Testis (tissue), 3 donors: ENCODE results near the gene RAD50. TPM values are rescaled to one million over a fixed set of nuclear protein-coding genes. Genes with fewer than 3 reads are reported as not detected.

Source experiments
- DNase-seq: peaks from one replicate; pipeline ENCODE4 v3.0.0-alpha.2; 2019
- H3K27ac ChIP-seq, 2 donors: fragments of 200-600 bp; sonication (generic); one replicate each; pipeline ENCODE4 v1.5.1; 2019
- H3K27me3 ChIP-seq: fragments of 200-600 bp; sonication (generic); one replicate; pipeline ENCODE4 v1.5.1; 2019
- H3K36me3 ChIP-seq: fragments of 200-600 bp; sonication (generic); one replicate; pipeline ENCODE4 v1.5.1; 2017; ENCODE audit warnings: low read depth; ENCODE audit errors: missing control alignments
- H3K4me1 ChIP-seq: fragments of 200-600 bp; sonication (generic); one replicate; pipeline ENCODE4 v1.5.1; 2019
- H3K4me3 ChIP-seq, 2 donors: fragments of 200-600 bp; sonication (generic); one replicate each; pipeline ENCODE4 v1.5.1; 2017 to 2019
- H3K9me3 ChIP-seq: fragments of 200-600 bp; sonication (generic); one replicate; pipeline ENCODE4 v1.5.1; 2017
- CTCF ChIP-seq, 3 experiments: fragments of 450-650 bp in 2 of 3; fragments of 200-600 bp in 1 of 3; sonication (generic) in 1 of 3; IDR thresholded peaks; one replicate each; pipeline ENCODE4 v1.5.1; 2016 to 2019; ENCODE audit warnings: antibody characterized with exemption in 3 of 3, mild to moderate bottlenecking in 2 of 3, moderate library complexity in 1 of 3
- POLR2A ChIP-seq: fragments of 450-650 bp; IDR thresholded peaks from one replicate; pipeline ENCODE4 v1.6.1; 2017; ENCODE audit warnings: antibody characterized with exemption, mild to moderate bottlenecking, moderate library complexity
- WGBS, 2 donors: methylation state at CpG; one replicate each; pipeline ENCODE4 v1.1.5; 2018; 5-methylcytosine and 5-hydroxymethylcytosine counted together
- intact Hi-C: fragments of 100-400 bp; cut with DNase I; formaldehyde crosslinking; loops from one replicate; pipeline ENCODE4 v1.15.1; 2023; ENCODE audit warnings: low total_unique reads
- polyA plus RNA-seq: library from polyadenylated mRNA; stranded (reverse); fragments of 350-450 nt; fragmentation: Illumina TruSeq; extraction: RNeasy Lipid Tissue Mini Kit (QIAGEN cat#74804); gene quantifications from one replicate; pipeline ENCODE4 v1.2.3, GENCODE V29; 2014; ENCODE audit warnings: low read depth, low replicate concordance; ENCODE audit not compliant: insufficient read depth
- total RNA-seq, 2 donors: library from RNA; depleted of rRNA; stranded (reverse); fragments of >200 nt; gene quantifications; one replicate each; pipeline ENCODE4 v1.2.3, GENCODE V29; 2016

The RAD50 gene
- total and polyA plus RNA-seq, 3 donors from 2014 or later: 5.0 to 41.6 (median 38.6) TPM

- TF ChIP-seq CTCF (IDR thresholded peaks at IDR 0.05): no peak
- no peak for TF ChIP-seq POLR2A
- no peaks in the 10 kb centered on the region for H3K4me1 ChIP-seq
- H3K27me3 ChIP-seq: no peaks in the 10 kb centered on the region
- H3K9me3 ChIP-seq: no peaks in the 10 kb centered on the region
- DNase-seq: no peak
- no peak overlapping the region for H3K27ac ChIP-seq
- no peaks in the 10 kb centered on the region for H3K36me3 ChIP-seq
- WGBS, 2 donors: 96 to 97% methylated on average over 3 of the region's 3 CpGs
- intact Hi-C loops: no loop called here
- H3K4me3 ChIP-seq: no peak overlapping the region
Observed at GRCh38 chr5:132607095-132607494, 50.3 kb downstream of the RAD50 start.

- DNase-seq: no peak
- H3K4me1 ChIP-seq: no peaks in the 10 kb centered on the region
- H3K4me3 ChIP-seq: no peak overlapping the region
- TF ChIP-seq POLR2A (no peak), CTCF (IDR thresholded peaks at IDR 0.05) (no peak)
- H3K27ac ChIP-seq: no peak overlapping the region
- intact Hi-C loops: no loop called here
- 82 to 91% methylated on average over 5 of the region's 5 CpGs for WGBS, 2 donors
- H3K9me3 ChIP-seq: no peaks in the 10 kb centered on the region
- H3K27me3 ChIP-seq: no peaks in the 10 kb centered on the region
- H3K36me3 ChIP-seq: no peaks in the 10 kb centered on the region
Observed at GRCh38 chr5:132608107-132608506, 51.3 kb downstream of the RAD50 start.

- intact Hi-C loops: no loop called here
- no peaks in the 10 kb centered on the region for H3K27me3 ChIP-seq
- no peak overlapping the region for H3K27ac ChIP-seq
- 90 to 99% methylated on average over 2 of the region's 2 CpGs for whole genome bisulfite sequencing, 2 donors
- TF ChIP-seq POLR2A: no peak
- no peak for TF ChIP-seq CTCF (IDR thresholded peaks at IDR 0.05)
- no peaks in the 10 kb centered on the region for H3K9me3 ChIP-seq
- no peak overlapping the region for H3K4me3 ChIP-seq
- H3K4me1 ChIP-seq: no peaks in the 10 kb centered on the region
- DNase-seq: no peak
- no peaks in the 10 kb centered on the region for H3K36me3 ChIP-seq
Observed at GRCh38 chr5:132611965-132612364, 55.2 kb downstream of the RAD50 start.

GRCh38 chr5:132612846-132613245 lies 56.1 kb downstream of the RAD50 start:
- H3K27me3 ChIP-seq: no peaks in the 10 kb centered on the region
- intact Hi-C loops: no loop called here
- no peaks in the 10 kb centered on the region for H3K9me3 ChIP-seq
- no peak overlapping the region for H3K27ac ChIP-seq
- no peak overlapping the region for H3K4me3 ChIP-seq
- H3K36me3 ChIP-seq: no peaks in the 10 kb centered on the region
- no peak for TF ChIP-seq POLR2A
- TF ChIP-seq CTCF (IDR thresholded peaks at IDR 0.05): no peak
- WGBS, 2 donors: 74 to 91% methylated on average over 1 of the region's 1 CpG
- DNase-seq: no peak
- H3K4me1 ChIP-seq: no peaks in the 10 kb centered on the region

GRCh38 chr5:132621699-132622098 lies 64.9 kb downstream of the RAD50 start:
- intact Hi-C loops: no loop called here
- H3K27ac ChIP-seq: no peak overlapping the region
- H3K4me3 ChIP-seq: no peak overlapping the region
- H3K4me1 ChIP-seq: no peaks in the 10 kb centered on the region
- DNase-seq: no peak
- no peaks in the 10 kb centered on the region for H3K27me3 ChIP-seq
- H3K36me3 ChIP-seq: no peaks in the 10 kb centered on the region
- no peaks in the 10 kb centered on the region for H3K9me3 ChIP-seq
- TF ChIP-seq POLR2A (no peak), CTCF (IDR thresholded peaks at IDR 0.05) (no peak)
